GM21619 (cell line): ENCODE data around the gene MIS12.

Experiments
- ATAC-seq: cut with Tn5 transposase; IDR thresholded peaks from one replicate; pipeline ENCODE4 v1.9.1; 2021; ENCODE audit not compliant: unreplicated experiment

The MIS12 gene

GRCh38 chr17:5486206-5487124, at the start of gene MIS12:
Gene MIS12 (plus strand): TSS chr17:5486566. CDS start chr17:5488863, 2,297 bp downstream.
- ATAC-seq, result peak; percentile 87

DNA sequence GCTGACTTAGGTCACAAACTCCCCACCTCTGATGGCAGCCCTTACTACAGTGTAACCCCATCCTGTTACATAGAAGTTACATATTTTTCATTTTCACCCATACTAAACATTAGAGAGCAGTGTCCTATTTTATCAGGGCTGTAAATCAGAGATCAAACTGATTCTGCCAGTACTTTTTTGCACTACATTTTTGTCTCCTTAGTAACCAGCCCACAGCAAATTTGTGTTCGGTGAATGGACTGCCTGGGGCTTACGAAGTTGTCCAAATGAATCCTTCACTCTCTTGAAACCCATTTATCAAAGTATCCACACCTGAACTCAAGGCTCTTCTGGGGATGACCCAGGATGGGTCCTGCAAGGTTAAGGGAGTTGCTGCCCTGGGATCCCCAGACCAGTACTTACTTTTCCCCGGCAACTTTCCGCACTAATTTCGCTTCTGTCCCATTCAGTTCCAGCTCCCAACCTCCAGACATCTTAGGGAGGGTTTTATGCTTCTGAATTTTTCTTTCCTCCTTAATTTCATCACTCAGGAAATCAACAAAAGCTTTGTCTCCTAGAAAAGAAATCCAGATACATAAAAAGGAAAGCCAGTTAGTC, 48.5 kb upstream of the MIS12 start:
- ATAC-seq, result no peak

DNA sequence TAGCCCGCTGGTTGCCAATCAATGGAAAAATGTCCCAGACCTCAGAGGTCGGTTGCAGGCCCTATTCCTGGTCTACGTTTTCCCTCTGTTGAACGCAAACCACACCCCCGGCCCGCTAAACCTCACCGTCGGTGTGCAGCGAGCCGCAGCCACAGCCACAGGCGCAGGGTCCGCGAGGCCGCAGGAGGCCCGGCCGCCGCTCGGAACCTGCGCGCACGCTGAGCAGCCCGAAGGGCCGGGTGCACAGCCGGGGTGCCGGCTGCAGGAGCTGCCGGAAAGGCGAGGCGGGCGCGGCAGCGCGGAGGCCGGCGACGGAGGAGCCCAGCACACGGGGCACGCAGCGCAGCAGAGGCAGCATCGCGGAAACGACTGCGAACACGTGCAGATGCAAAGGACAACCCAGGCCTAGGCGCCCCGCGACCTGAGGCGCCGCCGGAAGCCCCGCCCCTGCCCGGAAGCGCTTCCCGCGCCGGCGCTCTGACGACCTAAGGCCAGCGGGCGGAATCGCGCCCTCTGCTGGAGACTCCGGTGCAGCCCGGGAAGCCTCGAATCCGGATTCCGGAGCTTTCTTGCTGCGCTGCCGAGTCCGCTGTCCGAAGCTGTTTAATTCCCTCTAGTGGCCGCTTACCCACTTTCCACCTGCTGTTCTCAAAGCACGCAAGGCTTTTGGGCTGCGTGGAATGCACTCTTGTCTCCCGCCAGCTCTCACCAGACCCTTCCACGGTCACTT, 47.5 kb upstream of the MIS12 start, which contains the start of gene C1QBP:
TSS of gene C1QBP (minus strand) at position 440 of the 730 bp plus-strand sequence. CDS start at position 358, 82 bp downstream.
- peak; percentile 74 for ATAC-seq

- ATAC-seq, result no peak
Measured at GRCh38 chr17:5439446-5439764, 47.0 kb upstream of the MIS12 start.

DNA sequence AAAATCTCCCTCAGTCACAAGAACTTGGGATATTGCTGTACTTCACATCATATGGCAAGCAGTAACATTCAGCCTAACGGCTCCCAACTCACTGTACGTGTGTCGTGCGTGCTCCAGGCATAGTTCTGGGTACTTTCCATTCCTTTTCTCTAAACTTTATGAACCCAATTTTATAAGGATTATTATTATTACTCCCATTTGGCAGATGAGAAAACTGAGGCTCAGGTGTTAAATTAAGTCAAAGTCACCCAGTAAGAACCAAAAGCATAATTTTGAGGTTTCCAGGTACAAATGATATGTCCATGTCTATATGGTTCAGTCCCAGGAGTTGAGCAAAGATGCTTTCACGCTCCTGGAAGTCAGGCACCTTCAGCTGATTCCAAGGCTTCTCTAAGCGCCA, 42.6 kb upstream of the MIS12 start:
- no peak for ATAC-seq

DNA sequence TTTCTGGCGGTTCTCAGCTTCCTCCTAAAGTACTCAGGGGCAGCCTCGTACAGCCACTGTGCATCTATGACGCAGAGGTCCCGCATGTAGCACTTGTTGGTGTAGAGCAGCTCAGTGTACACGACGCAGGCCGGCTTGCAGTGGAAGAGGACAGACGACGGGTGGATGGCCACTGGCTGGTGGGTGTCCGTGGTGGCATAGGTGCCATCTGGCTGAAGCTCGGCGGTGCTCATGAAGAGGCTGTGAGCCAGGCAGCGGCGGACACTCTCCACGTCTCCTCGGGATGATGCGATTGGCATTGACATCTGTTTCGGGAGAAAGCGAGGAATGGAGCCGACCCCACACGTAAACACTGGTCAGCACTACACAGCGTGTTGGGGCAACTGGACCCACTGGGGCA, 42.2 kb upstream of the MIS12 start:
- ATAC-seq, result no peak

DNA sequence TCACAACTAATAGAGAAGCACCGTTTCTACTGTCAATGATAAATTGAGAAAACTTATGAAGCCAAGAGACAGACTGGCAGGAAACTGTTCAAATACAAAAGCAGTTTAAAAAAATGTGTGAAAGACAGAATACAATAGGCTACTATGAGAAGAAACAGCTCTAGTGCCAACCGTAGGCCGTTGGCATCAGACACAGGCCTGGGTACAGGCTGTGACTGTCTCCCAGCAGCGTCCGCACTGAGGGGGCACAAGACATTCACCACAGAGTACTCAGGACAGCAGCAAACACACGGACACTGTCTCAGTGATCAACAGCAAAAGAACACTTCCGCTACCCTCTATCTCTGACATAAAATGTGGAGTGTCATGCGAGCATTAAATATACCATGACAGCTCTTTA, 39.6 kb upstream of the MIS12 start:
- ATAC-seq, result no peak

GRCh38 chr17:5464717-5465507, 21.5 kb upstream of the MIS12 start:
- no peak for ATAC-seq

GRCh38 chr17:5466295-5466694, 20.1 kb upstream of the MIS12 start:
- ATAC-seq, result no peak

DNA sequence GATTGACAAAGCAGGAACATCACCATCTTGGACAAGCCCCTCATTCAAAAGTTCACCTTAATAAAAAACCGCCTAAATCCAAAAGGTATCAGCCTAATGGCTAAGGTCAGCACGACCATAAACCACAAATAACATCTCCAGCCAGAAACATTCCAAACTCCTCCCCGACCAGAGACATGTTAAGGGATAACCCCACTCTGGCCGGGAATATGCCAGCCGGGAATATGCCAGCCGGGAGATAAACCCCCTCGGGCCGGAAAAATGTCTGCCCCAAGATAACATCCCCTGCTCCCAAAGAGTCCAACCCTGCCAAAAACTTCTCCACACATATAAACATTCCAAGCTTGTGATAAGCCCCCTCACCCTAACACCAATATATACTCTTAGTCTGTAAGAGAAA, 18.9 kb upstream of the MIS12 start:
- ATAC-seq, result no peak

DNA sequence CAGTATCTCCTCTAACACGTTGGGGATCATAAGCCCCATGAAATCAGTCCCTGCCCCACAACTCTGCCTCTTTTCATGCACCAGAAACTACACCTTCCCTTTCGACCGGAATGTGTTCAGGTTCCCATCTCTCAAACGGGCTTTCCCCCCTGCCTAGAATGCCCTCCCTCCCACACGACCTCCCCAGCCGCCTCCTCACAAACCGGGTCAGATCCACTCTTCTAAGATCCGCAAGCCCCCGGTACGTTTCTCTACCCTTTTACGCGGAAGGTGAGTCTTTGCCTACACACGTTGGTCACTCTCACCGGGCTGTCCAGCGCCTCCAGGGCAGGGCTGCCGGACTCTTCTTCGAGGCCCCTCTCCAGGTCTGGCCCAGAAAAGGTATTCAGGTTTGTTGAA, 18.3 kb upstream of the MIS12 start:
- peak; percentile 5 for ATAC-seq

DNA sequence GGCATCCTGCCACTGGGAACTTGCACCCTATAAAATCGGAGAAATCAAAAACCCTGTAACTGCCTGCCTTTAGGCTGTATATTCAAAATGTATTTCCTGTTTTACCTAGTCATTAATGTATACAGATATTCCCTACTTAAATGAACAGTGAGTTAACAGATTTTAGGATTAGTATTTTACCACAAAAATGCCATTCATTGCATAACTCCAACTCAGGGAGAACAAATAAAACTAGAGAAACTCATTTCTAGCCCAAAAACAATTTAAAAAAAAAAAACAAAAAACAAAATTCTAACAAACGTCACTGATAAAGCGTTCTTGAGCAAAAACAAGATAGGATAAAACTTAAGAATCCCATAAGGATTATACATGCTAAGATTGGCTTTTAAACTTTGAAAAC, 13.9 kb upstream of the MIS12 start:
- ATAC-seq, result no peak

- no peak for ATAC-seq
Measured at GRCh38 chr17:5473906-5474305, 12.5 kb upstream of the MIS12 start.

GRCh38 chr17:5478992-5479391, 7.4 kb upstream of the MIS12 start:
- ATAC-seq, result no peak

- ATAC-seq, result no peak
Measured at GRCh38 chr17:5480962-5481361, 5.4 kb upstream of the MIS12 start.

DNA sequence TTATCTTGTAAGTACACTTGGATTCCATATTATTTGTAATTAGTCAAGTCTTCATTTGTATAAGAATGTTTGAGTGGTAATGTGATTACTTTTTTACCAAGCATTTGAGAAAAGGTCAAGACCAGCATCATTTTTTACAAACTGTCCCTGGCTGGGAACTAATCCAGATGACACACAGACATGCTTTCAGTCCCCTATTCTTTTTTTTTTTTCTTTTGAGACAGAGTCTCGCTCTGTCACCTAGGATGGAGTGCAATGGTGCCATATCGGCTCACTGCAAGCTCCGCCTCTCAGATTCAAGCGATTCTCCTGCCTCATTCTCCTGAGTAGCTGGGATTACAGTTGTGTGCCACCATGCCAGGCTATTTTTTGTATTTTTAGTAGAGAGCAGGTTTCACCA, 4.9 kb upstream of the MIS12 start:
- ATAC-seq, result no peak

GRCh38 chr17:5485270-5486205, 828 bp upstream of the MIS12 start, which contains the start of gene DERL2:
Gene DERL2 (minus strand): TSS chr17:5486178. CDS start chr17:5486161, 17 bp downstream.
- peak; percentile 20 for ATAC-seq

- no peak for ATAC-seq
Measured at GRCh38 chr17:5488752-5489151, 2.4 kb downstream of the MIS12 start.

DNA sequence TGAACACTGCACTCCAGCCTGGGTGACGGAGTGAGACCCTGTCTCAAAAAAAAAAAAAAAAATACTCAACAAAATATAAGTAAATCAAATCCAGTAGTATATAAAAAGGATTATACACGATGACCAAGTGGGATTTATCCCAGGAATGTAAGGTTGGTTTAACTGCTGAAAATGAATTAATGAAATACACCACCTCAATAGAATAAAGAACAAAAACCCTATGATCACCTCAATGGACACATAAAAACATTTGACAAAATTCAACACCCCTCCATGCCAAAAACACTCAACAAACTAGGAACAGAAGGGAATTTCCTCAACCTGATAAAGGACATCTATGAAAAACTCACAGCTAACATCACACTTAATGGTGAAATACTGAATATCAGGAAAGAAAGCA, 6.6 kb downstream of the MIS12 start:
- no peak for ATAC-seq
